Right forelimb (tissue), 1 donor: ENCODE measurements around the gene JAZF1.
"Not testable (repeated sequence)": the region's sequence is repeated elsewhere in the genome, so short reads cannot be mapped to it uniquely, and the experiment has no call there.

Experiments used
- DNase-seq: peaks from one replicate; pipeline ENCODE4 v3.0.0-alpha.2; 2018

JAZF1 gene

GRCh38 chr7:28033386-28033785 lies 147.2 kb downstream of the JAZF1 start:
- no peak for DNase-seq

GRCh38 chr7:28032738-28033380 lies 147.7 kb downstream of the JAZF1 start:
- no peak for DNase-seq

DNA sequence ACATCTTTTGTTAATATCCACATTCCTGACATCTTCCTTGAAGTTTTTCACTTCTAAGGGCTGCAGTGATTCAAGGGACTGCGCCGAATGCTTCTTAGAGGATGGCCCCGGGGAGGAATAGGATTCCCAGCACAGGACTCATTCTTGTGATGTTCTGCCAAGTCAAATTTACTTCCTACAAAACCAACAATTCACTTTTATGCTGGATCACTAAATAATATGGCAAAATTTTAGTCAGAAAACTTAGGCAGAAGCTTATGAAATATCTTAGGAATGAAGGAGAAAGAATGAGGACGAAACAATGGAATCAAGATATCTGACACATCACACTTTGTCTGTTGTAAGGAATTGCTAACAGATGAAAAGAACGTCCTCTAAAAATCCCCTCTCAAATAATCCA lies 151.5 kb downstream of the JAZF1 start:
- DNase-seq: no peak

GRCh38 chr7:28028471-28028870 lies 152.1 kb downstream of the JAZF1 start:
- no peak for DNase-seq

- no peak for DNase-seq
Measured at GRCh38 chr7:28026237-28026636, 154.4 kb downstream of the JAZF1 start.

DNA sequence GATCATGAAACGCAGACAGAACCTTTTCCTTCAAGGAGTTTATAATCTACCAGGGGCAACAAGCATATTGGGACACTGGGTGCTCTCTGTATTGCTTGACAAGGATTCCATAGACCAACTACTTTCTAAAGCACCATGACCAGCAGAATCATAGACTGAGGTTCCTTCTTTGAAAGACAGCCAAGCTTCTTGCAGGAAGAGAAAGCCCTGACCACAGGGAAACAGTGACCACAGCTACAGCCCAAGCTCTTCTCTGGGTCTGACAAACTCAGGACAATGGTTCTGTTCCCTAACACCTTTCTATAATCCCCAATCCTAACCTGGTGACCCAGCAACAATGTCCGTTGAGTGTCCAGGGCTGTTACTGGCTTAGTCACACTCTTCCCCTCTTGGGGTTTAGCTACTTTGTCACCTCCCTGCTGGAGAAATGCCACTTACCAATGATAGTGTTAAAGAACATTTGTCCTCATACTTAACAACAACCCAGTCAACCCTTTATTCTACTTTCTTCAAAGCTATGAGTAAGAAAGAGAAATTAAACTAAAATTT lies 155.7 kb downstream of the JAZF1 start:
- no peak for DNase-seq

GRCh38 chr7:28020302-28020940 lies 160.2 kb downstream of the JAZF1 start:
- peak; percentile 71 for DNase-seq

DNA sequence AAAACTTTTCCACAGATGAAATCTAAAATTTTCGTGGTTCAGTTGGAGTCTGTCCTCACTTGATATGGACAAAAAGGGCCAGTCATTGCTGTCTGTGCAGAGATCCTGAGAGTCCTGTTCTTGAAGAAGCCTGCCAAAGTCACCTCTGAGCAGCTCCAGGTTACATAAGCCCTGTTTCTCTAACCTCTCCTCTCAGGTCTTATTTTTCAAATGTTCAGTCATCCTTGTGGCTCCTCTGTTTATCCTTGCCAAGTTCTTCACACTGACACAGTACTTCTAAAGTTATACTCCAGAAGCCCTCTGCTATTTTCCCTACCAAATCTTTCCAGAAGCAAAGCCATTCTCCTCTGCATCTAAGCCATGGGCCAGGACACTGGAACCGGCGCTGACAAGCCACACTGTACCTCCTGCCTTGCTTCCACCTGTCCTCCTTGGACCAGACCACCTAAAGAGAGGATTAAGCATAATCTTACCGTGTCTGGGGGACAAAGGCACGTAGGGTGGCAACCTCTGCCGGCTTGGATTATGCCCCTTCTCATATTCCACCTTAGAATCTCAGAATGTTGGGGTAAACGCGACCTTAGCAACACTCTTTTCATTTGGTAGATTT lies 161.6 kb downstream of the JAZF1 start:
- DNase-seq: no peak

DNA sequence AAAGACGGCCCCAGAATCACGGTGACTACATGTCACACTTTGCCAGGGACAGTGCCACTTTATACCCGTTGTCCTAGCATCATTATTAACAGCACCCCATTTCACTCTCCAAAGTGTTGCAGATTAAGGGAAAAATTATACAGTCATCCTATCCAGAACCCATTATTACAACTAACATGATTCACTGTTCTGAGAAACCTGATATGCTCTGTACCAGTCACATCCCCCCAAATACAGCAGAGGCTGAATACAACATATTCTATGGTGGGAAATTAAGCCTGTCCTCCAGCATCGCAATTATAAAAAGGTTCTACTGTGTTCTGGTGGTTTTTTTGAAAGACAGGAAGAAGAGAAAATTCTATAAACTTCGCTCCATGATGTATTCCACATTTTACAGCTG lies 162.1 kb downstream of the JAZF1 start:
- no peak for DNase-seq

GRCh38 chr7:28018020-28018419 lies 162.6 kb downstream of the JAZF1 start:
- no peak for DNase-seq

DNA sequence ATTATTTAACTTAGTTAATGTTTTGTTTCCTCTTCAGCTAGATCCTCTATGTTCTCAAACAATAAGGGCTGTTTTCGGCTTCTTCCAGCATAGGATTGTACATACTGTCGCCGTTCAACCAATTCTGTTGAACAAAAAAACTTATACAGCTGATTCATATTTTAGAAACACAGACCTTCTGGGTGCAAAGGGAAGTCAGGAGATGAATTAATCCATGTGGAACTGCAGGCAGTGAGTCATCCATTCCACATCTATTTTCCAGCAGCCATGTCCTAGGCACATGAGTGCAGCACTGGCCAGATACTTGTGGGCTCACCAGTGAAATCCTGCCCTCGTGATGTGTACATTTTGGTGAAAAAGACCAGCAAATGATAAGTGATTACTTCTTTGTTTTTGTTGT lies 163.2 kb downstream of the JAZF1 start:
- no peak for DNase-seq

- no peak for DNase-seq
Measured at GRCh38 chr7:28016297-28016696, 164.3 kb downstream of the JAZF1 start.

GRCh38 chr7:28015169-28015568 lies 165.4 kb downstream of the JAZF1 start:
- DNase-seq: no peak

DNA sequence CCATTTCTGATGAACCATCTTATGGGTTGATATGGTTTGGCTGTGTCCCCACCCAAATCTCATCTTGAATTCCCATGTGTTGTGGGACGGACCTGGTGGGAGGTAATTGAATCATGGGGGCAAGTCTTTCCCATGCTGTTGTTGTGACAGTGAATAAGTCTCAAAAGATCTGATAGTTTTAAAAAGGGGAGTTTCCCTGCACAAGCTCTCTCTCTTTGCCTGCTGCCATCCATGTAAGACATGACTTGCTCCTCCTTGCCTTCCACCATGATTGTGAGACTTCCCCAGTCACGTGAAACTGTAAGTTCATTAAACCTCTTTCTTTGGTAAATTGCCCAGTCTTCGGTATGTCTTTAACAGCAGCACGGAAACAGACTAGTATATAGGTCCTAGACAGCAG lies 166.3 kb downstream of the JAZF1 start:
- not testable (repeated sequence) for DNase-seq

DNA sequence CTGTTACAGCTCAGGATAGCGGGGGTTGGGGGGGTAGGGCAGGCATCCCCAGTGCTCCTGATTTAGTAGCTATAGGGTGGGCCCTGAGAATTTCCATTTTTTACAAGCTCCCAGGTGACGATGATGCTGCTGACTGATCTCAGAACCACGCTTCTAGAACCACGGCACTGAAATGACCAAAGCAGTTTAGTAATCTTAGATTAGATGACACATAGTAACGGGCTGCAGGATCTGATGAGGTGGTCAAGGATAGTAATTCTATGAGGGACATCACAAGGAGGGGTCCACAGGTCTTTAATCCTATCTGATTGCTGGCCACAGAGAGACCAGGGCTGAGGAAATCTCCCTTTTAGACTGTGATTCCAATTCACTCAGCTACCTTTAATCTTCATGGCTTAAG lies 167.2 kb downstream of the JAZF1 start:
- no peak for DNase-seq

DNA sequence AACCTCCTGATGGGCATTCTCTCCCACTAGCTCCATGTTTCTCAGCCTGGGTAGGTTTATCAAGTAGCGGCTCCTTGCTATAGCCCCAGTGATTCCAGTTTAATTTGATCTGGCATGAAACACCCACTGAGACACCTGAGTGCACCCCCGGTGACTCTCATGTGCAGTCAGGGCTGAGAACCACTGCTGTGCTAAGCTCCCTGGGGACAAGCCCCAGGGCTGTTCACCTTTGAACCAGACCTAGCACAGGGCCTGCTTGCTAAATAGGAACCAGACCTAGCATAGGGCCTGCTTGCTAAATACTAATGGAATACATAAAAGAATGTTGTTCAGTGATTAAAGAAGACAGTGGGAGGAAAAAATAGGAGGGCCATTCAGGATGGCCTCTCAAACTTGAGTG lies 167.6 kb downstream of the JAZF1 start:
- DNase-seq: no peak

- no peak for DNase-seq
Measured at GRCh38 chr7:28008911-28009310, 171.7 kb downstream of the JAZF1 start.

DNA sequence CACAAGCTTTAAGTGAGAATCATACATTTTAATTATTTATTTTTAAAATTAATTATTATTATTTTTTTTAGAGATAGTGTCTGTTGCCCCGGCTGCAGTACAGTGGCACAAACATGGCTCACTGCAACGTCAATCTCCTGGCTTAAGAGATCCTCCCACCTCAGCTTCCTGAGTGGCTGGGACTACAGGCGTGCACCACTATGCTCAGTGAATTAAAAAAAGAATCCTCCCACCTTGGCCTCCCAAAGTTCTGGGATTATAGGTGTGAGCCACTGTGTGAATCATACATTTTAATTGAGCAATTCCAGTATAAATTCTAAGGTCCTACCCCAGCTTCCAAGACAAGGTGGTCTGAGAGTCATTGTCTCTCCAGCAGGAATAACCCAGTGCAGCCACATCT lies 172.4 kb downstream of the JAZF1 start:
- no peak for DNase-seq

DNA sequence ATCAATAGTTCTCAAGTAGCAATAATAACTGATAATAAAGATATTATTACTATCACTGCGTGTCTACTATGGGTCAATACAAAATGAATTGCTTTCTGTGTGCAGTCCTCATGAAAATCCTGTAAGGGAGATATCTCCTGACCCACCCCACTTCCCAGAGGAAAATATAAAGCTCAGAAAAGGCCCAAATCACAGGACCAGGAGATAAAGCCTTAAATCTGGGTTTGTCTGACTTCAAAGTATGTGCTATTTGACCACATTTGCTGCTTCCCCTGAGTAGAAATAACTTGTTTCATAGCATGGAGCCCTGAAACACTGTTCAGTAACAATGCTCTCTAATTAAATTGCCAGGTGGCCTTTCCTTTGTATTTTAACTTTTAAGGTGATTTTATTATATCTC lies 174.1 kb downstream of the JAZF1 start:
- no peak for DNase-seq

DNA sequence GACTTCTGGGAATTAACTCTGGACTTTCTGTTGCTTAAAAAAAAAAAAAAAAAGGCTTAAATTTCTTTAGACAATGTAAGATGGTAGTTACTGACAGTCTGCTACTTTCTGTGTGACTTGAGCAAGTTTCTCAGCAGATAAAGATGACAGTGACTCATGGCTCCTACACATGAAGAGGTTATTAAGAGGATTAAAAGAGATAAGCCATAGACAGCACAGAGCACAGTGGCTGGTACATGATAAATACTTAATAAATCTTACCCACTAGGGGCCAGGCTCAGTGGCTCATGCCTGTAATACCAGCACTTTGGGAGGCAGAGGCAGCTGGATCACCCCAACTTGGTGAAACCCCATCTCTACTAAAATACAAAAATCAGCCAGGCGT lies 174.8 kb downstream of the JAZF1 start:
- no peak for DNase-seq

DNA sequence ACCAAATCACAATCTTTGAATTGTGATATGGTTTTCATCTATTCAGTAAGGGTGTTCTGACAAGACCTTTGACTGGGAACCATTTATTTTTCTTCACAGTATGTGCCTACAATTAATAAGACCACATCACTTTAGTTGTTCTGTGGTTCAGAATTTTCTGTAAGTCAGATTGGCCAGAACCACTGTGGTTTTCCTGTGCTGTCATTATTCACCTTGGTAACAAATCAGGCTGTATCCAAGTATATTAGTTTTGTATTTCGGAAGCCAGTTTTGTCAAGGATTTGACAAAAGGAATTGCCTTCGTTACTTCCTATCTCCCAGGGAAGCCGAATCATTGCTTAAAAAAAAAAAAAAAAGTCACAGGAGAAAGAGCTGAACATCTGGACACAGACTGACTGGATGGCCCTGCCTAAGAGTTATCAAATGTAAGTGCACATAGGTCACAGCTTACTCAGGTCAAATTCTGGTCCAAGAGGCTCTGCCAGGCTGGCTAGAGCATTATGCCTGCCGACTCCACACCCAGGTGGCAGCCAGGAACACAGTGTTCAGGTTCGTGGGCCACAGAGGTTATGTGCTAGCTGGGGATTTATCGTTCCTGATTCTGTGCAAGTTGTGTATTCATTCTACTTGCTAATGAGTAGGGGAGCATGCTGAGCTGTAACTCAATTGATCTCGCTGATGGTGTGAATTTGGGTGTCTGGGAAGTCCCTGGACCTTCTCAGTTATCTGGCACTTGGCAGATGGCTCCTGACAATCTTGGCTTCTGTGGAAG lies 175.3 kb downstream of the JAZF1 start:
- no peak for DNase-seq

DNA sequence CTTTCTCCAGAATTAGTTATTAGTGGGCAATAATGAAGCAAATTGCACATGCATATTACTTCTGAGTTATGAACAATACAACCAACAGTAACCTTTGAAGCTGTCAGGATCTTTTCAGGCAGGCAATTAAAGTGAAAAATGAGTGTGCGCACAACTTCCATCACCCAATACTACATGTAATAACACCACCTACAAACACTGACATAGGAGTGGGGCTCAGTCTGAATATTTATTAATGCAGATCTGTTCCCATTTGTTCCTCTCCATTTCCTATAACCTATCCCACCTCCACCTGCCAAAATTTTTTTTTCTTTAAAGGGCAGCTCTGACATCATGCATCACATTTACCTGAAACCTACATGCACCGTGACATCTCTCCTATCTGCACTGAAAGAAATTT lies 177.2 kb downstream of the JAZF1 start:
- DNase-seq: no peak

DNA sequence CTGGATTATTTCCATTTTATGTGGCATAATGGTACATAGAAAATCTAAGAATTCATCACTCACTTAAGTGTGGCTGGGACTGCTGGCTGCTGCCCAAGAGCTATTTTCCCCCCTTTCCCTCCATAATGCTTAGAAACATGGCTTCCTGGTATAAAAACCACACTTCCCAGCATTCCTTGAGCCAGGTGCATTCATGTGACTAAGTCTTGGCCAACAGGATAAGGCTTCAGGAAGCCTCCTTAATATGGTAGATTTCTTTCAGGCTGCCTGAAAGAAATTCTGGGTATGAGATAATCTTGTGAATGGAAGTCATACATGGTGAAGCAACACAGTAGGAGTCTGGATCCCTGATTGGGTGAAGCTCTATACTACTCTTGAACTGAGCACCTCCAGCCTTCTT lies 178.0 kb downstream of the JAZF1 start:
- DNase-seq: no peak

- no peak for DNase-seq
Measured at GRCh38 chr7:28001896-28002295, 178.7 kb downstream of the JAZF1 start.
